GM19452 (cell line): Measurements from ENCODE around the gene PRKAB1.
"Not testable (repeated sequence)": the region's sequence is repeated elsewhere in the genome, so short reads cannot be mapped to it uniquely, and the experiment has no call there.

Experiments used
- ATAC-seq: cut with Tn5 transposase; IDR thresholded peaks from one replicate; pipeline ENCODE4 v1.9.1; 2021; ENCODE audit not compliant: unreplicated experiment

PRKAB1 gene

GRCh38 chr12:119683413-119683812, 15.5 kb downstream of the PRKAB1 start:
- ATAC-seq = no peak

- ATAC-seq = no peak
These were observed 15.9 kb downstream of the PRKAB1 start for GRCh38 chr12:119683816-119684215.

GRCh38 chr12:119684711-119685369, 16.9 kb downstream of the PRKAB1 start:
- ATAC-seq = no peak

GRCh38 chr12:119685375-119685774, 17.4 kb downstream of the PRKAB1 start:
- no peak for ATAC-seq

- no peak for ATAC-seq
These were observed 18.4 kb downstream of the PRKAB1 start for GRCh38 chr12:119686355-119686754.

- ATAC-seq = no peak
These were observed 18.8 kb downstream of the PRKAB1 start for GRCh38 chr12:119686776-119687175.

- ATAC-seq = no peak
These were observed 19.5 kb downstream of the PRKAB1 start for GRCh38 chr12:119687406-119687805.

- ATAC-seq = no peak
These were observed 19.9 kb downstream of the PRKAB1 start for GRCh38 chr12:119687879-119688278.

- ATAC-seq = no peak
These were observed 22.1 kb downstream of the PRKAB1 start for GRCh38 chr12:119689935-119690500.

- no peak for ATAC-seq
These were observed 23.4 kb downstream of the PRKAB1 start for GRCh38 chr12:119691202-119691810.

- no peak for ATAC-seq
These were observed 24.5 kb downstream of the PRKAB1 start for GRCh38 chr12:119692410-119692809.

- no peak for ATAC-seq
These were observed 25.1 kb downstream of the PRKAB1 start for GRCh38 chr12:119692997-119693396.

- ATAC-seq = no peak
These were observed 25.6 kb downstream of the PRKAB1 start for GRCh38 chr12:119693511-119693910.

GRCh38 chr12:119694111-119694510, 26.2 kb downstream of the PRKAB1 start:
- no peak for ATAC-seq

GRCh38 chr12:119695034-119695433, 27.1 kb downstream of the PRKAB1 start:
- no peak for ATAC-seq

- ATAC-seq = no peak
These were observed 29.0 kb downstream of the PRKAB1 start for GRCh38 chr12:119696943-119697342.

GRCh38 chr12:119699199-119699760, 31.3 kb downstream of the PRKAB1 start:
- no peak for ATAC-seq

GRCh38 chr12:119700078-119700477, 32.1 kb downstream of the PRKAB1 start:
- no peak for ATAC-seq

GRCh38 chr12:119704065-119704747, 36.3 kb downstream of the PRKAB1 start:
- ATAC-seq = no peak

- no peak for ATAC-seq
These were observed 37.2 kb downstream of the PRKAB1 start for GRCh38 chr12:119705182-119705581.

- not testable (repeated sequence) for ATAC-seq
These were observed 38.5 kb downstream of the PRKAB1 start for GRCh38 chr12:119706427-119706826.
